Stomach (tissue), 9 donors: Measurements from ENCODE around the gene TRIM10. TPM values are rescaled to one million over a fixed set of nuclear protein-coding genes. Genes with fewer than 3 reads are reported as not detected.

ENCODE experiments used
- DNase-seq, 2 donors: peaks; one replicate each; pipeline versions ENCODE4 v3.0.0 to v3.0.0-alpha.2; 2013 to 2019
- H3K27ac ChIP-seq, 5 donors: fragments of 200-600 bp in 4 of 5; sonication (generic) in 4 of 5; one replicate each; pipeline ENCODE4 v1.5.1; 2013 to 2019; ENCODE audit warnings: mild to moderate bottlenecking in 1 of 5, moderate library complexity in 1 of 5
- H3K27me3 ChIP-seq, 3 donors: fragments of 200-600 bp; sonication (generic); one replicate each; pipeline ENCODE4 v1.5.1; 2017 to 2019; ENCODE audit warnings: mixed run types in 1 of 3
- H3K36me3 ChIP-seq, 4 donors: fragments of 200-600 bp; sonication (generic); 1 replicate in 3 of 4; 2 replicates in 1 of 4; pipeline ENCODE4 v1.5.1; 2016 to 2019
- H3K4me1 ChIP-seq, 4 donors: fragments of 200-600 bp; sonication (generic); one replicate each; pipeline ENCODE4 v1.5.1; 2016 to 2019
- H3K4me3 ChIP-seq, 4 donors: fragments of 200-600 bp; sonication (generic) in 3 of 4; one replicate each; pipeline ENCODE4 v1.5.1; 2016 to 2019; ENCODE audit warnings: mild to moderate bottlenecking in 1 of 4
- H3K9me3 ChIP-seq, 4 donors: fragments of 200-600 bp; sonication (generic); one replicate each; pipeline ENCODE4 v1.5.1; 2016 to 2019
- EP300 ChIP-seq: sonication (generic); formaldehyde crosslinking; IDR thresholded peaks from one replicate; pipeline ENCODE4 v1.6.1; 2017; ENCODE audit warnings: antibody characterized with exemption
- POLR2A ChIP-seq, 4 donors: fragments of 450-650 bp; IDR thresholded peaks; one replicate each; pipeline ENCODE4 v1.6.1; 2016; ENCODE audit warnings: antibody characterized with exemption in 4 of 4, control low read depth in 2 of 4, mild to moderate bottlenecking in 1 of 4, moderate library complexity in 1 of 4
- POLR2AphosphoS5 ChIP-seq, 3 donors: sonication (generic); formaldehyde crosslinking; IDR thresholded peaks; one replicate each; pipeline ENCODE4 v1.6.1; 2016; ENCODE audit warnings: antibody characterized with exemption in 3 of 3
- WGBS, 5 donors: extraction: QIAGEN DNeasy Blood & Tissue Kit in 3 of 5; methylation state at CpG; one replicate each; pipeline versions ENCODE4 v1.1.5 to v1.1.7; 2013 to 2018; 5-methylcytosine and 5-hydroxymethylcytosine counted together
- intact Hi-C: fragments of 100-400 bp; cut with DNase I; formaldehyde crosslinking; loops from one replicate; pipeline ENCODE4 v1.15.1; 2023; ENCODE audit warnings: low total_unique reads
- polyA plus RNA-seq, 3 donors: library from polyadenylated mRNA; stranded (reverse); fragments of 200-250 nt; gene quantifications; one replicate each; pipeline ENCODE4 v1.2.3, GENCODE V29; 2013
- total RNA-seq, 5 donors: library from RNA; depleted of rRNA; stranded (reverse); fragments of >200 nt; gene quantifications; one replicate each; pipeline versions ENCODE4 v1.1.0 to v1.2.3, GENCODE V29; 2014 to 2016
- TF ChIP-seq, protein P1 (sequence below), 7 experiments: fragments of 450-650 bp in 4 of 7; fragments of 200-600 bp in 3 of 7; sonication (generic) in 3 of 7; IDR thresholded peaks; one replicate each; pipeline ENCODE4 v1.5.1; 2016 to 2019; ENCODE audit warnings: antibody characterized with exemption in 7 of 7, control low read depth in 2 of 7, mild to moderate bottlenecking in 1 of 7
- donor health status: healthy with polysubstance abuse.
- donor health status: Bipolar disorder and iron deficiency.
- donor health status: healthy.

Gene TRIM10
- total and polyA plus RNA-seq, 8 donors = 0.37 to 2.3 (median 0.58) TPM; not detected in 5

DNA sequence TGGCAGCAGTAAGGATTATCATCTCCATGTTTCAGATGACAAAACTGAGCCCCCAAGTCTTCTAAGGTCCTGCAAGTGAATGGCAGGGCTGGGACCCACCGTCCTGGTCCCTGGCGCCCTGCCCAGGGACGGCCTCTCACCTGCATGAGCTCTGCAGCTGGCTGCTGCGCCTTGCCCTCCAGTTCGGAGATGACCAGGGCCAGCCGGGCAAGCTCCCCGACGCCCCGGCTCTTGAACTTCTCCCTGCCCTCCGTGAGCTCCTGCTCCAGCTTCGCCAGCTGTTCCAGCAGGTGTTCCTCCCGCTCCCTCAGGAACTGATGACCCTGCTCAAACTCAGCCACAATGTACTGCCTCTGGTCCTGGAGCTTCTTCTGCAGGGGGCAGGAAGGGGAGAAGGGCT, 35.4 kb upstream of the TRIM10 start:
- TF ChIP-seq POLR2AphosphoS5 (IDR thresholded peaks at IDR 0.05) (no peak), POLR2A (IDR thresholded peaks at IDR 0.05) (no peak), EP300 (no peak)
- TF ChIP-seq, protein P1, sequence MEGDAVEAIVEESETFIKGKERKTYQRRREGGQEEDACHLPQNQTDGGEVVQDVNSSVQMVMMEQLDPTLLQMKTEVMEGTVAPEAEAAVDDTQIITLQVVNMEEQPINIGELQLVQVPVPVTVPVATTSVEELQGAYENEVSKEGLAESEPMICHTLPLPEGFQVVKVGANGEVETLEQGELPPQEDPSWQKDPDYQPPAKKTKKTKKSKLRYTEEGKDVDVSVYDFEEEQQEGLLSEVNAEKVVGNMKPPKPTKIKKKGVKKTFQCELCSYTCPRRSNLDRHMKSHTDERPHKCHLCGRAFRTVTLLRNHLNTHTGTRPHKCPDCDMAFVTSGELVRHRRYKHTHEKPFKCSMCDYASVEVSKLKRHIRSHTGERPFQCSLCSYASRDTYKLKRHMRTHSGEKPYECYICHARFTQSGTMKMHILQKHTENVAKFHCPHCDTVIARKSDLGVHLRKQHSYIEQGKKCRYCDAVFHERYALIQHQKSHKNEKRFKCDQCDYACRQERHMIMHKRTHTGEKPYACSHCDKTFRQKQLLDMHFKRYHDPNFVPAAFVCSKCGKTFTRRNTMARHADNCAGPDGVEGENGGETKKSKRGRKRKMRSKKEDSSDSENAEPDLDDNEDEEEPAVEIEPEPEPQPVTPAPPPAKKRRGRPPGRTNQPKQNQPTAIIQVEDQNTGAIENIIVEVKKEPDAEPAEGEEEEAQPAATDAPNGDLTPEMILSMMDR (IDR thresholded peaks at IDR 0.05) = no peak
- peaks cover 68 to 97% (median 92%) of the 10 kb centered on the region in 4 donors for H3K36me3 ChIP-seq
- no peaks in the 10 kb centered on the region for H3K27me3 ChIP-seq

DNA sequence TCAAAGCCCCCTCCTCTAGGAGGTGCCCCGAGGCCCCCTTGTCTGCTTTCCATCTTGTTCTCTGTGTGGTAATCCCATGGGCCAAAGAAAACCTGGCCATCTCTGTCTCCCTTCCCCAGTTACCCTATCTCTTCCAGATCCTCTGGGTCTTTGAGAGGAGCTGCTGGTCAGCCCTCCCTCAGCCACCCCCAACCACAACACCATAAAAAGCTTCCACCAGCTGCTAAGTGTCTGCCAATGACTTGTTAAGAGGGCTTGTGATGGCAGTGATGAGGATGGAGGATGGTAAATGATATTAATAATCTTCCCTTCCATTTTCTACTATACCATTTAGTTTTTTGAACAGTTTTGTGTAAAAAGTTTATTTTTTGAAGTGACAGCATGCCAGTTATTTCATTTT, 34.9 kb upstream of the TRIM10 start:
- Histone ChIP-seq H3K27me3 (no peaks in the 10 kb centered on the region), H3K4me3 (no peak overlapping the region), H3K27ac (no peak overlapping the region), H3K4me1 (peaks cover 0 to 8% (median 5%) of the 10 kb centered on the region in 4 donors), H3K9me3 (no peaks in the 10 kb centered on the region), H3K36me3 (peaks cover 70 to 98% (median 94%) of the 10 kb centered on the region in 4 donors)
- intact Hi-C loops = no loop called here
- TF ChIP-seq EP300 (no peak), POLR2A (IDR thresholded peaks at IDR 0.05) (no peak), POLR2AphosphoS5 (IDR thresholded peaks at IDR 0.05) (no peak)
- TF ChIP-seq, protein P1 (IDR thresholded peaks at IDR 0.05) = no peak
- no peak for DNase-seq
- 84 to 100% (median 88%) methylated on average over 1 of the region's 1 CpG for WGBS, 5 donors

More for the DNA sequence above, 35.4 kb upstream of the TRIM10 start:
- intact Hi-C loops = no loop called here
- Histone ChIP-seq H3K4me1 (peaks cover 0 to 11% (median 10%) of the 10 kb centered on the region in 4 donors), H3K9me3 (no peaks in the 10 kb centered on the region), H3K4me3 (no peak overlapping the region), H3K27ac (no peak overlapping the region)
- DNase-seq = no peak
- WGBS, 5 donors = 92 to 97% (median 95%) methylated on average over 12 of the region's 12 CpGs

DNA sequence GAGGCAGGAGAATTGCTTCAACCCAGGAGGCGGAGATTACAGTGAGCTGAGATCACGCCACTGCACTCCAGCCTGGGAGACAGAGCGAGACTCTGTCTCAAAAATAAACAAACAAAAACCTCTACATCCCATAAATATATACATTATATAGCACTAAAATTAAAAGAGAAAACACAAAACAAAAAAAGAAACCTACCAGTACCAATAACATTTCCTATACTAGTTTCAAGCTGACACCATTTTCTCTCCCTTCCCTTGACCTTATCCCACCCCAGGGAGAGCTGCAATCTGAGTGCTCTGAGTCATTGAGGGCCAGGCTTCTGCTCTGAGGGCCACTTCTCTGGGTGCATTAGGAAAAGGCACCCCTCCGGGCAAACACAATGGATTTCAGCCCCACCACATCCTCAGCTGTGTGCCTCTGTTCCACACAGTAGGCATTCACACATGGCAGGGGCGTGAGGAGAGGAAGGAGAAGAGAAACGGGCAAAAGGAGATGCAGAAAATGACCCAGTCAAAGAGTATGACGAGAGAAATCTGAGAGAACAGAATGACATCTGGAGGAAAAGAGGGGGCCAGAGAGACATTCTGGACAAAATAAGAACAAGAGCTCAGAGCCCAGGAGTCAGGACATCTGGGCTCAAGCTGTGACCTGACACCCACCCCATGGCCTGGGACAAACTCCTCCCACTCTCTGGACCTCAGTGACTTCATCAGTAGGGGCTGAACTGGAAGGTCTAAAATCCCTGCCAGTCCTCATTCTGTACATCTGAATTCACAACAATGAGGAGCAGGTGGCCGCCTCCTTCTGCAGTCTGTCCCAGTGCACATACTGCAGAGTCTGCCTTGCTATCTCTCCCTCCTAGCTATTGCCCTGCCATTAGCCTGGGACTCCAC, 34.0 kb upstream of the TRIM10 start:
- TF ChIP-seq POLR2AphosphoS5 (IDR thresholded peaks at IDR 0.05) (no peak), POLR2A (IDR thresholded peaks at IDR 0.05) (no peak), EP300 (no peak)
- TF ChIP-seq, protein P1 (IDR thresholded peaks at IDR 0.05) = no peak
- no peak overlapping the region for H3K27ac ChIP-seq
- 86 to 90% (median 89%) methylated on average over 8 of the region's 8 CpGs for WGBS, 5 donors
- intact Hi-C loops = no loop called here
- no peaks in the 10 kb centered on the region for H3K4me1 ChIP-seq
- H3K36me3 ChIP-seq = peaks cover 70 to 98% (median 94%) of the 10 kb centered on the region in 4 donors
- no peaks in the 10 kb centered on the region for H3K9me3 ChIP-seq
- no peaks in the 10 kb centered on the region for H3K27me3 ChIP-seq
- DNase-seq = no peak
- no peak overlapping the region for H3K4me3 ChIP-seq

DNA sequence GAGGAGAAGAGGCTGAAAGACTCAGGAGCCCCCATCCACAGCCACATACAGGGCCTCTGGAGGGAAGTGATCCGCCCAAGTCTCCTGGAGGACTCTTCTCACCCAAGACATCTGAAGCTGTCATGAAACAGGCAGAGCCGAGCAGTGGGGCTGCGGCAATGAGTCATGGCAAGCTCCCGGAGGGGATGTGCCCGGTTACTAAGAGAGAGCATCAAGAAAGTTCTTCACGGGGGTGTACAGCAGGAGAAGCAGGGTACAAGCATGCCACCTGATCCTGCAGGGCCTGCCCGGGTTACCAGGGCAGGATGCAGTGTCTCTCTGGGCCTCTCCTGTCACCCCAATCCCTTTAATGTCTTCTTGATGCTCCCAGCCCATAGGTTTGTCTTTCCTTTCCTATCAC, 31.1 kb upstream of the TRIM10 start:
- no peak for DNase-seq
- 91 to 97% (median 95%) methylated on average over 7 of the region's 7 CpGs for WGBS, 5 donors
- Histone ChIP-seq H3K4me1 (no peaks in the 10 kb centered on the region), H3K4me3 (no peak overlapping the region), H3K9me3 (no peaks in the 10 kb centered on the region), H3K36me3 (peaks cover 70 to 94% (median 91%) of the 10 kb centered on the region in 4 donors), H3K27me3 (no peaks in the 10 kb centered on the region), H3K27ac (no peak overlapping the region)
- intact Hi-C loops = no loop called here
- no peak for TF ChIP-seq POLR2AphosphoS5 (IDR thresholded peaks at IDR 0.05)
- TF ChIP-seq, protein P1 (IDR thresholded peaks at IDR 0.05) = no peak
